COLO829 (cell line): ENCODE results near the gene RPP38.

Experiments
- DNase-seq: peaks from one replicate; pipeline ENCODE4 v3.0.0; 2012; ENCODE audit warnings: low spot score

Gene RPP38

DNA sequence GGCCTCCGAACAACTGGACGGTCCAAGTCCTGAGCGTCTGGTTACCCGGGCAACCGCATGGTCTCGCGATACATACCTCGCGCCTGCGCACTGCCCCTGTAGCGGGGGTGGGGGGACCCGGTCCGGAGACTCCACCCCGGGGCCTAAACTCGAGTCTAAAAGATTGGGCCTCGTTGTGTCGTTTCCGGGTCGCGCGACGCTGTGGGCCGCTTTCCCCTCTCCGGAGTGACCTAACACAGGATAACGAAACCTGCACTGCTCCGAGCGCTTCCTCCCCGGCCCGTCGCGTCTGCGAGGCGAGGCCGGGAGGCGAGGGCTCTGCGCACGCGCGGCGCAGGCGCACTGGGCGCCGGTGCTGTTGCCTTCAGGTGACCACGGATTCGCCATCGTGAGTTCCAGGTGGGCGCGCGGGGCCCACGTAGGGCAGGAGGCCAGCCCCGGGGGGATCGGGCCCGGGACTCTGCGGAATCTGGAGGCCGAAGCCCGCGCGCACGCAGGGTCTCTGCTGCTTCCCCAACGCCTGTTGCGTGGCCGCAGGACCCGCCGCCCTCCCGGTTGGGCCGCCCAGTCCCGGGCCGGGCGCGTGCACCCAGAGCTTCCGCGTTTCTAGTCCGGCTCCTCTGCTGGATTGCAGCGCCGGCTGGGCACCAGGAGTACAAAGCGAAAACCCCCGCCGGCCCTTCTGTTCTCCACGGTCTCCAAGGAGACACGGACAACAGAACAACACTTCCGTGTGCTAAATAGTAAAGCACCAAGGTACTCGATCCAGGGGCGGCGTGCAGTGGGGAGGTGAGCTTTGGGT lies at the start of gene RPP38:
RPP38 (plus strand) TSS at position 345 of the 802 bp plus-strand sequence. CDS start 5,960 bp downstream, outside the sequence.
- peak; percentile 95 for DNase-seq

DNA sequence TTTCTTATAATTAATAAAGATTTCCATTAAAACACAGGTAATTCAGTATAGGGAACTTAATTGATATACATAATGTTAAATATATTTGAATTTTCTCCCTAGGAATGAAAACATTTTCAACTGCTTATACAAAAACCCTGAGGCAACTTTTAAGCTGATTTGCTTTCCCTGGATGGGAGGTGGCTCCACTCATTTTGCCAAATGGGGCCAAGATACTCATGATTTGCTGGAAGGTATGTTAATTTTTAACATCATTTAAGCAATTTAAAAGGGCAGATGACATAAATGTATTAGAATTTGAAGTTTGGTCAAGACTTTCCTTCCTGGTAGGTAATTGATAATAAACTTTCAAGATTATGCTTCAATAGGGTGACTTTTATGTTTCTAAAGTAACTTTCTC lies 47.6 kb upstream of the RPP38 start:
- DNase-seq = no peak

DNA sequence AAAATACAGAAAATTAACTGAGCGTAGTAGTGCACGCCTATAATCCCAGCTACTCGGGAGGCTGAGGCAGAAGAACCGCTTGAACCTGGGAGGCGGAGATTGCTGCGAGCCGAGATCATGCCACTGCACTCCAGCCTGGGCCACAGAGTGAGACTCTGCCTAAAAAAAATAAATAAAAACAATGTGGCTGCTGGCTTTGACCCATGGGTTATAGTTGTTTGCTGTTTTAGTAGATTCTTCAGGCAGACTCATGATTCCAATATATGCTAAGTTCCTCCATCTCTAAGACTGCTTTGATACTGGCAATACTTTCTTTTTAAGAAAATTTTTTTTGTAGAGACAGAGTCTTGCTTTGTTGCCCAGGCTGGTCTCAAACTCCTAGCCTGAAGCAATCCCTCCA lies 45.0 kb upstream of the RPP38 start:
- no peak for DNase-seq

DNA sequence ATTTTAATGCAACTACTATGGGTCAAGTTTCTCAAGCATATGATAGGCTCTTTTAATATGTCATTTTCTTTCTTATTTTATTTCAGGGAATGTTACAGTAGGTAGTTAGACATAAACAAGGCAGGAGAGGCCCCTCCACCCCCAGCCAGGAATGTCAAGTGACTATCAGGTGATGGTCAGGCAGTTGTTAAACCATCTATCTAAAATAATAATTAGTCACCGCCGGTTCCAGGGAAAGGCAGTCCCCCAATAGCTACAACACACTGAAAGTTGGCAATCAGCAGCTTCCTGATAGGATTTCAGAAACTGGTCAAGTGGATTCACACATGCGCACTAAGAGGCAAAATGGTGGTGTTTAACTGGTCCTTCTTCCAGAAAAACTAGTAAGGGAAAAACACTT lies 44.1 kb upstream of the RPP38 start:
- DNase-seq = no peak

- DNase-seq = no peak
These were observed 38.5 kb upstream of the RPP38 start for GRCh38 chr10:15058689-15059088.

DNA sequence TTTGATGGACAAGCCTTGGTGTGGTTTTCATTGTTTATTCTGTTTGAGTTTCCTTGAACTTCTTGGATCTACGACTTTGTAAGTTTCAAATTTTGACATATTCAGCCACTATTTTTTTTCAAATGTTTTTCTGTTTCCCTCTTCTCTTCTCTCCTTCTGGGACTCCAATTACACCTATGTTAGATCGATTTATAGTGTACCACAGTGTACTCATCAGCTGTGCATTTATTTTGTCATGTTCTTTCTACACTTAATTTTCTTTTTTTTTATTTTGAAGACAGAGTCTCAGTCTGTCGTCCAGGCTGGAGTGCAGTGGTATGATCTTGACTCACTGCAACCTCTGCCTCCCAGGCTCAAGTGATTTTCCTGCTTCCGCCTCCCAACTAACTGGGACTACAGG lies 37.2 kb upstream of the RPP38 start:
- DNase-seq = no peak

- DNase-seq = no peak
These were observed 36.5 kb upstream of the RPP38 start for GRCh38 chr10:15060638-15061037.

- no peak for DNase-seq
These were observed 30.0 kb upstream of the RPP38 start for GRCh38 chr10:15067154-15067553.

DNA sequence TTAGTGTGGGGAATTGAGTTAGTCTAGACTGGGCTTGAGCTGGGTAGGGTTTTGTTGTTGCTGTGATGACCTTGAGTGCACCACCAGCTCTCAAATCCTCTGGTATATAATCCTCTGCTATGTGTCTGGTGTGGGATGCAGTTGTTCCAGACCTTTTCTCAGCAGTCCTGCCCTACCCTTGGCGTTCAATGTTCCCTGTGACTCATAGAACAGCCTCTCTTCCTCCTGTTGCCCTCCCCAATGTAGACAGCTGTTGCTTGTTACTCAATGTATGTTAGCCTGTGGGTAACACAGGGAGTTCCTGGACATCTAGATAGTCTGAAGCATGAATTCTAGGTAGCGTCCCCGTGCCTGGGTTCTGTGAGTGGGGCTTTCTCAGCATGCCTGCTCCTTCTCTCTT lies 28.4 kb upstream of the RPP38 start:
- DNase-seq = no peak

DNA sequence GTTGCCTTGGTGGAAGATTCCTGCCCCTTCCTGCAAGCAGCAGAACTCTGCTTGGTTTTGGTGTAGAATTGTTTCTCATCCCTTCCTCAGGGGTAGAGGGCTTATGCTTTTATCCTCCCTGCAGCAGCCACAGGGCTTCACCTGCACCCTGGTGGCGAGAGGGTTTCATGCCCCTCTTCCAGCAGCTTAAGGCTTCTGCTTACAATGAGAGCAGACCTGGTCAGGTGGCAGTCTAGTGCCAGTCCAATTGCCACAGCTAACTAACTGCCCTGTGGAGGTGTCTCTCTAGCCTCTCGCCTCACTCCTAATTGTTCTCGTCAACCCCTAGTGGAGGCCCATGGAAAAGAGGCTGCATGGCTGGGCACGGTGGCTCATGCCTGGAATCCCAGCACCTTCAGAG lies 27.9 kb upstream of the RPP38 start:
- DNase-seq = no peak

DNA sequence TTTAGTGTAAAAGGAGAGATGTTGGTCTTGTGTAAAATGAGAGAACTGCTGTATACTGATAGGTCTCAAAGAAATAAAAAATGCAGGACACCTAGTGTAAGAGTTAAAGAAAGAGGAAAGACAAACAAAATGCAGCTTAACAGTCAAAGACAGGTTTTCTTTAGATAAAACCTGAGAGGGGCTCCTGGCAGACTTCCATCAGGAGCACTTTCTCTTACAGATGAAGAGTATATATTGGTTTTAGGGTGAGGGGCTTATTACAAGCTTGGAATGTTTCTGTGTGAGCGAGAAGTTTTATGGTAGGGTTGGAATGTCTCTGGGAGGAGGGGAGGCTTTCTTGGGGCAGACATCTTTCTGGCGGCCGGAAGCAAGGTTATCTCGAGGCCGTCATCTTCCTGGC lies 24.8 kb upstream of the RPP38 start:
- no peak for DNase-seq

DNA sequence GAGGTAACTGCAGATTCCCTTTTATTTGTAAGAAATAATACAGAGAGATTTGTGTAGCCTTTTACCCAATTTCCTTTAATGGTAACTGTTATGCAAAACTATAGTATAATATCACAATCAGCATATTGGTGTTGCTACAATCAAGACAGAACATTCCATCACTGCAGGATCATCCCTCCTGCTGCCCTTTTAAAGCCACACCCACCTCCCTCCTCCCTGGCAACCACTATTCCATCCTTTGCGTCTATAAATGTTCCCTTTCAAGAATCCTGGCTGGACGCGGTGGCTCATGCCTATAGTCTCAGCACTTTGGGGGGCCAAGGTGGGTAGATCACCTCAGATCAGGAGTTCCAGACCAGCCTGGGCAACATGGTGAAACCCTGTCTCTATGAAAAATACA lies 21.7 kb upstream of the RPP38 start:
- no peak for DNase-seq

- no peak for DNase-seq
These were observed 13.3 kb upstream of the RPP38 start for GRCh38 chr10:15083674-15084501.

GRCh38 chr10:15084502-15084922 lies 12.6 kb upstream of the RPP38 start:
- DNase-seq = peak; percentile 16

DNA sequence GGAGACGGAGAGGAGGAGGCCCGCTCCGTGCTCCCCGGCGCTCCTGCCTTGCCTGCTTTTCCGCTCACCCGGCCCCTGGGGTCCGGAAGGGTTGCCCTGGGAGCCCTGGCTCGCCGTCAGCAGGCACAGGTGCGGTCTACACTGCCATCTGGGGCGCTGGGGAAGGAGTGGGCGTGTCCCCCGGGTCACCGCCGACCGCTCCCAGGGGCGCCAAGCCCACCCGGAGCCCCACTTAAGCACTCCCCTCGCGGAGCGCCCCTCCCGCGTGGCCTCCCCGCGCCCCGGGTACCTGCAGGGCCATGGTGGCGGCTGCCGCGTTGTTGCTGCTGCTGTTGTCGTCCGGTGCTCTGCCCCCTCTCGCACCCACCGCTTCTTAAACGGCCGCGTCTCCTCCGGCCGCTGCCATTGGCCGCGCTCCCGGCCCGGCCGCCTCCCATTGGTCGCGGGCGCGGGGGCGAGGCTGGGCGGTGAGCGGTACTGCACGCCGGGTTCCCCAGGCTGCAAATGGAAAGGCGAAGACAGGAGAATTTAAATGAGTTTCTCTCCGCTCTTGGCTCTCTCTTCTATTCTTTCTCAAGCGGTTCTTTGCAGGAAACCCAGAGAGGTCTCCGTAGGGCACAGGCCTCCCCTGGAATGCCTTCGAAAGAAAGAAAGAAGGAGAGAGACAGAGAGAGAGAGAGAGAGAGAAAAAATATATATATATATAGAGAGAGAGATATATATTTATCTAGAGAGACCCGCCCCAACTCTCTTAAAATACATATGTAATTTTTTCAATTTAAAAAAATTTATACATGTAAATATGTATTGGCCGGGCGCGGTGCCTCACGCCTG lies 8.5 kb upstream of the RPP38 start, which contains the start of gene ACBD7:
ACBD7 (minus strand) TSS at position 349 of the 834 bp plus-strand sequence; CDS start at position 301, 48 bp downstream.
- DNase-seq = peak; percentile 45

GRCh38 chr10:15091418-15091817 lies 5.7 kb upstream of the RPP38 start:
- no peak for DNase-seq

- no peak for DNase-seq
These were observed 4.2 kb upstream of the RPP38 start for GRCh38 chr10:15092855-15093408.

GRCh38 chr10:15096661-15097010 lies 519 bp upstream of the RPP38 start:
- no peak for DNase-seq

DNA sequence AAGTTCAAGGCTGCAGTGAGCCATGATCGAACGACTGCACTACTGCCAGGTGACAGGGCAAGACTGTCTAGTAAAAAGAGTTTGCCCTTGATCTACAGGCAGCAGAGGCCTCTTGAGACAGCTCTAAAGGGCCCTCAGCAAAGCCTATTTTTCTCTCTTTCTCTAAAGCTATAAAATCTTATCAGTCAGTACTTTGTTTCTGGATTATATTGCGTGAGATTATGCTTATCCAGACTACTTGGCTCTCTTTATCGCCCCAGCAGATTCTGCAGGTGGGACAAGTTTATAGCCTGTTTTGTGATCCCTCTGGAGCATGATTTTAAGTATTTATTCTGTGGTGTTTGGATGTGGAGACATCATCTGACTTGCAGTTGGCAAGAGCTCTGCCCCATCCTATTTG lies 2.7 kb downstream of the RPP38 start:
- no peak for DNase-seq

GRCh38 chr10:15103513-15103912 lies 6.4 kb downstream of the RPP38 start:
- DNase-seq = no peak

DNA sequence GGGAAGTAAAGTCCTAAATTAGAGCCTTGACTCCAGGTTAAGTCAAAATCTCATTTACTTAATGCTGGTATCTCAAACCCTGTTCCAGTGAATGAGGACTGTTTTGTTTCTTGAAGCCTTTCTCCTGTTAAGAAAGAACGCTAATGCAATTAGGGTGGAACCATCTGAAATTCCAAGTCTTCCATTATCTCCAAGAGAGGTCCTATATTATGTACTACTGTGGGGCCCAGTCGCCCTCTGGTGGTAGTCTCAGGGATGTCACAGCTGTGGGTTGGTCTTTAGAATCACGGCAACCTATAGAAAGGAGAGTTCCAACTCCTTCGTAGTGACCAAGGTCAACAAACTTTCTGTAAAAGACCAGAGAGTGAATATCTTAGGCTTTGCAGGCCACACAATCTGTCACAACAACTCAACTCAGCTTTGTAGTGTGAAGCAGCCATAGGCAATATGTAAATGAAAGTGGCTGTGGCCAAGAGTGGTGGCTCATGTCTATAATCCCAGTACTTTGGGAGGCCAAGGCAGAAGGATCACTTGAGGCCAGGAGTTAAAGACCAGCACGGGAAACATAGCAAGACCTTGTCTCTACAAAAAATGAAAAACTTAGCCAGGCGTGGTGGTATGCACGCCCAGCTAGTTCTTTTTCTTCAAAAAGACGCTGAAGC lies 9.3 kb downstream of the RPP38 start:
- DNase-seq = peak; percentile 70
